CD8-positive, alpha-beta memory T cell (primary cell): ENCODE data around the gene SHLD3. TPM values are rescaled to one million over a fixed set of nuclear protein-coding genes. Genes with fewer than 3 reads are reported as not detected.

Source experiments
- polyA plus RNA-seq: library from polyadenylated mRNA; unstranded; fragments of 300-500 nt; fragmentation: Illumina TruSeq; gene quantifications from one replicate; pipeline ENCODE4 v1.2.3, GENCODE V29; 2021
- total RNA-seq, 2 experiments: library from RNA; stranded (reverse); gene quantifications; one replicate each; pipeline ENCODE4 v1.2.3, GENCODE V29; 2021

Gene SHLD3
- total and polyA plus RNA-seq, 3 experiments from 2014 or later = 4.2 to 8.5 (median 8.2) TPM

Other genes with a start within 250 kb of the SHLD3 start
- 1 to 10 TPM in 1 of 2 experiments, under 1 TPM in 1; 0.93 to 1.2 TPM for gene ADAMTS6, start 143.1 kb upstream of the SHLD3 start, total RNA-seq
- gene ADAMTS6, start 143.1 kb upstream of the SHLD3 start, polyA plus RNA-seq = 0.23 TPM
- gene CENPK, start 61.9 kb upstream of the SHLD3 start, total RNA-seq = 10 to 100 TPM; 65.4 to 67.6 TPM
- 27.3 TPM for gene CENPK, start 61.9 kb upstream of the SHLD3 start, polyA plus RNA-seq
- 10 to 100 TPM; 46.4 to 50.5 TPM for gene PPWD1, start 61.7 kb upstream of the SHLD3 start, total RNA-seq
- gene PPWD1, start 61.7 kb upstream of the SHLD3 start, polyA plus RNA-seq = 34.8 TPM
- 1 to 10 TPM; 7.8 to 9.8 TPM for gene TRIM23, start 694 bp upstream of the SHLD3 start, total RNA-seq
- gene TRIM23, start 694 bp upstream of the SHLD3 start, polyA plus RNA-seq = 12.8 TPM
- gene TRAPPC13, start within 50 bp of the SHLD3 start, total RNA-seq = 10 to 100 TPM; 24.1 to 25.2 TPM
- 15.7 TPM for gene TRAPPC13, start within 50 bp of the SHLD3 start, polyA plus RNA-seq
- gene SGTB, start 97.1 kb downstream of the SHLD3 start, total RNA-seq = 10 to 100 TPM; 12.2 to 14.9 TPM
- 16.3 TPM for gene SGTB, start 97.1 kb downstream of the SHLD3 start, polyA plus RNA-seq
- 10 to 100 TPM; 27.9 to 30.4 TPM for gene NLN, start 97.2 kb downstream of the SHLD3 start, total RNA-seq
- gene NLN, start 97.2 kb downstream of the SHLD3 start, polyA plus RNA-seq = 2.7 TPM